Measurements from ENCODE around the gene MYOF. TPM values are rescaled to one million over a fixed set of nuclear protein-coding genes. Genes with fewer than 3 reads are reported as not detected.
A peak's percentile ranks its signal among the peaks of the same experiment; 100 is the strongest.

The MYOF gene
- total and polyA plus RNA-seq, 4 donors = 23.4 to 194 (median 82.2) TPM

DNA sequence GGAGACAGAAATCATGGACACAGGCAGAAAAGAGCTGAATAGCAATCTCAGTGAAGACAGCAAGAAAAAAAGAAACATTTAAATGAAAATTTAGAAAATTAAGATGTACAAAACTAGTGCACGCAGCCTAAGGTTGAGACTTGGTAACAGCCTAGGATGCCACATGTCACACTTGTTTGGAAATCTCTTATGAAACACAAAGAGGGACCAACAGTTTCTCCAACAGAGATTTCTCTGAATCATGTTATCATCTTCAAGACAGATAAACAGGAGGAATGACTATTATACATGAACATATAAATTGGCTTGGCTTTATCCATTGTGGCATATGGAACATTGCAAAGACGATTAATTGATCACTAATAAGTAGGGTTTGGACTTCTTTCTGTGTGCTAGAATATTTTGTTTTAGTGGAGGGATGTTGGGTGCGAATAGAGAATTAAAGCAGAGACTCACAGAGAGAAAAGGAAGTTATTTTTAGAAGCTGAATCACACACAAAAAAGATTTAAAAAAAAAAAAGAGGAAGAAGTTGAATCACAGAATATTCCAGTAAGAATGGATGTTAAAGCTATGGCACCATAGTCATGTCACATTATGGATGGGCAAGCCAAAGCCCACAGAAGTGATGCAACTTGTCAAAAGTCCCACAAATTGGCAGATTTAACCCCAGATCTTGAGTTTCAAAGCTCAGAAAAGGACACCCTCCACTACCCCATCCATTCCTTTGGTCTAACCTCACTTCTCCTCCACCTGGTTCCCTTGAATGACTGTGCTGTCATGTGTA is 91.6 kb downstream of the MYOF start:
- WGBS, 2 donors = 70 to 76% methylated on average over 3 of the region's 3 CpGs
- H3K9ac ChIP-seq (ENCODE audit: insufficient read depth in 1 of 2, low read length in 2 of 2) = no peak overlapping the region
- no peaks in the 10 kb centered on the region for H3K27me3 ChIP-seq (ENCODE audit: control insufficient read depth in 3 of 3, insufficient read depth in 3 of 3, low read length in 2 of 3)
- H3K9me3 ChIP-seq (ENCODE audit: control insufficient read depth in 4 of 4, insufficient read depth in 3 of 4, low read length in 3 of 4) = no peaks in the 10 kb centered on the region
- H3K4me1 ChIP-seq (ENCODE audit: control insufficient read depth in 5 of 5, insufficient read depth in 5 of 5, low read length in 5 of 5) = peaks cover 0 to 14% (median 0%) of the 10 kb centered on the region in 5 donors
- H3K27ac ChIP-seq (ENCODE audit: low read depth in 1 of 2, low read length in 1 of 2) = no peak overlapping the region
- no peak for ATAC-seq (ENCODE audit: insufficient read depth, low FRiP score)
- no peak overlapping the region for H3K4me3 ChIP-seq
- TF ChIP-seq, protein P1, sequence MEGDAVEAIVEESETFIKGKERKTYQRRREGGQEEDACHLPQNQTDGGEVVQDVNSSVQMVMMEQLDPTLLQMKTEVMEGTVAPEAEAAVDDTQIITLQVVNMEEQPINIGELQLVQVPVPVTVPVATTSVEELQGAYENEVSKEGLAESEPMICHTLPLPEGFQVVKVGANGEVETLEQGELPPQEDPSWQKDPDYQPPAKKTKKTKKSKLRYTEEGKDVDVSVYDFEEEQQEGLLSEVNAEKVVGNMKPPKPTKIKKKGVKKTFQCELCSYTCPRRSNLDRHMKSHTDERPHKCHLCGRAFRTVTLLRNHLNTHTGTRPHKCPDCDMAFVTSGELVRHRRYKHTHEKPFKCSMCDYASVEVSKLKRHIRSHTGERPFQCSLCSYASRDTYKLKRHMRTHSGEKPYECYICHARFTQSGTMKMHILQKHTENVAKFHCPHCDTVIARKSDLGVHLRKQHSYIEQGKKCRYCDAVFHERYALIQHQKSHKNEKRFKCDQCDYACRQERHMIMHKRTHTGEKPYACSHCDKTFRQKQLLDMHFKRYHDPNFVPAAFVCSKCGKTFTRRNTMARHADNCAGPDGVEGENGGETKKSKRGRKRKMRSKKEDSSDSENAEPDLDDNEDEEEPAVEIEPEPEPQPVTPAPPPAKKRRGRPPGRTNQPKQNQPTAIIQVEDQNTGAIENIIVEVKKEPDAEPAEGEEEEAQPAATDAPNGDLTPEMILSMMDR (IDR thresholded peaks at IDR 0.05; ENCODE audit: control extremely low read depth, extremely low read depth) = no peak
- peaks cover 0 to 22% (median 10%) of the 10 kb centered on the region in 4 donors for H3K36me3 ChIP-seq (ENCODE audit: control insufficient read depth in 4 of 4, insufficient read depth in 4 of 4, low read length in 4 of 4)
- no peak for DNase-seq

DNA sequence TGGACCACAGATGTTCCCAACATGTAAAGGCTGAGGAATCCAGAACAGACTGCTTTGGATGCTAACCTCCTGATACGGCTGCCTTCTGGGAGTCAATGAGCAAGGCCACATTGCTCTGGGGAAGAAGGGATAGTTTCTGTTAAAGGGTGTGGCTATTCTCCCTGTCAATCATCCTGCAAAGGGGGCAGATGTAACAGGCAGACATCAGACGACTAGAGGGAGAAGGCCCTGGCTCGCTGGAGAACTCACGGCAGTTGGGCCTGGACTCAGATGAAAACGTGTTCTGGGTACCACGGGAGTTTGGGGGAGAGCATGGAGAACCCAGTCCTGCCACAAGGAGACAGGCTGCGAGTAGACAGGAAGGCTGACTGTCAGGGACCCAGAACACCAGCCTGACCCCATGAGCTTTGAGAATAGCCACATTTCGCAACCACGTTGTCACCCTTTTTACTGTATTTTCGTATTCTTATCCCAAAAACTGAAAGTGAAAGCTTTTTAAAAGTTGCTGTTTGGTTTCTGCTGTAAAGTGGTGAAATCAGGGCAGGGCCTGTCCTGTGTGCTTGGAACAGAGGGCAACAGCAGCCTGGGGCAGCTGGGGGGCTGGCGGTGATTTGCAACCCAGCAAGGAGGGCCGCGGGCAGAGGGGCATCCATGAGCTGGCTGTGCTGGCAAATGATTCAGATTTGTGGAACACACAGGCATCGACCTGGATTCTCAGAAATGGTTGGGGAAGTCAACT is 95.3 kb downstream of the MYOF start:
- H3K9ac ChIP-seq (ENCODE audit: insufficient read depth in 1 of 2, low read length in 2 of 2) = no peak overlapping the region
- 58 to 69% methylated on average over 14 of the region's 14 CpGs for WGBS, 2 donors
- no peak overlapping the region for H3K4me3 ChIP-seq
- ATAC-seq (ENCODE audit: insufficient read depth, low FRiP score) = peak; percentile 37
- peak in 1 of 3 donors; percentile 16 for DNase-seq
- no peaks in the 10 kb centered on the region for H3K9me3 ChIP-seq (ENCODE audit: control insufficient read depth in 4 of 4, insufficient read depth in 3 of 4, low read length in 3 of 4)
- H3K27ac ChIP-seq (ENCODE audit: low read depth in 1 of 2, low read length in 1 of 2) = peak overlapping the region in 1 of 2 donors; percentile 41
- TF ChIP-seq, protein P1 (IDR thresholded peaks at IDR 0.05; ENCODE audit: control extremely low read depth, extremely low read depth) = no peak
- peaks cover 0 to 11% (median 0%) of the 10 kb centered on the region in 5 donors for H3K4me1 ChIP-seq (ENCODE audit: control insufficient read depth in 5 of 5, insufficient read depth in 5 of 5, low read length in 5 of 5)
- H3K36me3 ChIP-seq (ENCODE audit: control insufficient read depth in 4 of 4, insufficient read depth in 4 of 4, low read length in 4 of 4) = peaks cover 0 to 22% (median 15%) of the 10 kb centered on the region in 4 donors
- H3K27me3 ChIP-seq (ENCODE audit: control insufficient read depth in 3 of 3, insufficient read depth in 3 of 3, low read length in 2 of 3) = no peaks in the 10 kb centered on the region

DNA sequence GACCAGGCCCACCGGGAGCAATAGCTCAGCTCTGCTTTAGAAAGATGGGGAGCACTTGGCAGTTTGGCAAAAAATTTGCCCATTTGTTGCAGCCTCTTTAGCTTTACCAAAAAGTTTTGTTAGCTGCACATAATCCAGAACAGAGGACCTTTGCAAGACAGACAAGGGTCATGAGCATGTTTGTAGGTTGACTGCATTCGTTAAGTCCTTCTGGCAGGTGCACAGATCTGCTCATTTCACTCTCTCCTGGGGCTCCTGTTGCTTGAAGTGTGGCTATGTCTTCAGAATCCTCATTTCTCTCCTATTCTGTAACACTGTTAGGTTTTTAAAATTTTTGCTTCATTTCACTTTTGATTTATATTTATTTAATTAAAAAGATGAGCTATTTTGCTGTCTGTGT is 96.8 kb downstream of the MYOF start:
- TF ChIP-seq, protein P1 (IDR thresholded peaks at IDR 0.05; ENCODE audit: control extremely low read depth, extremely low read depth) = no peak
- peaks cover 4 to 31% (median 23%) of the 10 kb centered on the region in 4 donors for H3K36me3 ChIP-seq (ENCODE audit: control insufficient read depth in 4 of 4, insufficient read depth in 4 of 4, low read length in 4 of 4)
- H3K9ac ChIP-seq (ENCODE audit: insufficient read depth in 1 of 2, low read length in 2 of 2) = no peak overlapping the region
- DNase-seq (no peak), ATAC-seq (ENCODE audit: insufficient read depth, low FRiP score) (no peak)
- no peak overlapping the region for H3K27ac ChIP-seq (ENCODE audit: low read depth in 1 of 2, low read length in 1 of 2)
- no peaks in the 10 kb centered on the region for H3K27me3 ChIP-seq (ENCODE audit: control insufficient read depth in 3 of 3, insufficient read depth in 3 of 3, low read length in 2 of 3)
- WGBS, 2 donors = 94 to 100% methylated on average over 2 of the region's 2 CpGs
- no peaks in the 10 kb centered on the region for H3K9me3 ChIP-seq (ENCODE audit: control insufficient read depth in 4 of 4, insufficient read depth in 3 of 4, low read length in 3 of 4)
- H3K4me1 ChIP-seq (ENCODE audit: control insufficient read depth in 5 of 5, insufficient read depth in 5 of 5, low read length in 5 of 5) = peaks cover 0 to 6% (median 0%) of the 10 kb centered on the region in 5 donors
- peak overlapping the region; percentile 8 for H3K4me3 ChIP-seq
